OCI-LY1 (cell line): ENCODE measurements around the gene LSM2.

Experiments
- H2AFZ ChIP-seq: fragments of 200-600 bp; sonication (generic), shearing (Covaris generic); 2 replicates; pipeline ENCODE4 v1.6.0; 2014; ENCODE audit warnings: antibody characterized with exemption, mild to moderate bottlenecking, low read length
- H3F3A ChIP-seq: fragments of 200-600 bp; sonication (generic), shearing (Covaris generic); 2 replicates; pipeline ENCODE4 v1.6.0; 2014; ENCODE audit warnings: mild to moderate bottlenecking, antibody characterized with exemption, low read length, moderate library complexity; ENCODE audit not compliant: insufficient read depth
- H3K27ac ChIP-seq: fragments of 200-600 bp; sonication (generic); 2 replicates; pipeline ENCODE4 v1.5.1; 2014; ENCODE audit warnings: low read length, mixed run types, mild to moderate bottlenecking, low read depth; ENCODE audit not compliant: poor library complexity, severe bottlenecking
- H3K27me3 ChIP-seq: fragments of 200-600 bp; sonication (generic); 2 replicates; pipeline ENCODE4 v1.6.0; 2014; ENCODE audit warnings: antibody characterized with exemption, mild to moderate bottlenecking, low read length, moderate library complexity; ENCODE audit not compliant: insufficient read depth
- H3K36me3 ChIP-seq: fragments of 200-600 bp; sonication (generic); 2 replicates; pipeline ENCODE4 v1.6.1; 2014; ENCODE audit warnings: mild to moderate bottlenecking, antibody characterized with exemption, low read length, moderate library complexity, mixed read lengths; ENCODE audit not compliant: insufficient read depth
- H3K4me1 ChIP-seq: fragments of 200-600 bp; sonication (generic); 2 replicates; pipeline ENCODE4 v1.5.1; 2014; ENCODE audit warnings: mild to moderate bottlenecking, low read length, moderate library complexity; ENCODE audit not compliant: insufficient read depth, severe bottlenecking
- H3K4me2 ChIP-seq: fragments of 200-600 bp; sonication (generic), shearing (Covaris generic); 2 replicates; pipeline ENCODE4 v1.6.1; 2014; ENCODE audit warnings: low read length
- H3K4me3 ChIP-seq: fragments of 200-600 bp; sonication (generic); 2 replicates; pipeline ENCODE4 v1.5.1; 2014; ENCODE audit warnings: low read length, low read depth, mild to moderate bottlenecking, mixed read lengths; ENCODE audit not compliant: poor library complexity, severe bottlenecking
- H3K79me2 ChIP-seq: fragments of 200-600 bp; shearing (Covaris generic); 2 replicates; pipeline ENCODE4 v1.6.1; 2016; ENCODE audit warnings: mixed run types, low read length, mixed read lengths; ENCODE audit not compliant: insufficient read depth
- H3K9ac ChIP-seq: fragments of 200-600 bp; sonication (generic), shearing (Covaris generic); 2 replicates; pipeline ENCODE4 v1.6.1; 2014; ENCODE audit warnings: mild to moderate bottlenecking, low read length, mixed read lengths
- H3K9me2 ChIP-seq: fragments of 200-600 bp; sonication (generic), shearing (Covaris generic); 2 replicates; pipeline ENCODE4 v1.6.1; 2014; ENCODE audit warnings: low read depth, mild to moderate bottlenecking, low read length, mixed read lengths
- H3K9me3 ChIP-seq: fragments of 200-600 bp; shearing (Covaris generic); 2 replicates; pipeline ENCODE4 v1.6.1; 2014; ENCODE audit warnings: low read length, mixed read lengths
- H4K20me1 ChIP-seq: fragments of 200-600 bp; sonication (generic), shearing (Covaris generic); 2 replicates; pipeline ENCODE4 v1.6.0; 2016; ENCODE audit warnings: mild to moderate bottlenecking, low read length; ENCODE audit not compliant: insufficient read depth
- EZH2 ChIP-seq: fragments of 200-600 bp; sonication (generic), shearing (Covaris generic); IDR thresholded peaks from 2 replicates; pipeline ENCODE4 v1.8.0; 2017; ENCODE audit warnings: borderline replicate concordance, mixed run types, mild to moderate bottlenecking, antibody characterized with exemption, low read length, moderate library complexity, mixed read lengths
- TF ChIP-seq, protein P1 (sequence below): fragments of 200-600 bp; sonication (generic), shearing (Covaris generic); IDR thresholded peaks from 2 replicates; pipeline ENCODE4 v1.5.1; 2017; ENCODE audit warnings: mild to moderate bottlenecking, antibody characterized with exemption, low read length, moderate library complexity, mixed read lengths

LSM2 gene

DNA sequence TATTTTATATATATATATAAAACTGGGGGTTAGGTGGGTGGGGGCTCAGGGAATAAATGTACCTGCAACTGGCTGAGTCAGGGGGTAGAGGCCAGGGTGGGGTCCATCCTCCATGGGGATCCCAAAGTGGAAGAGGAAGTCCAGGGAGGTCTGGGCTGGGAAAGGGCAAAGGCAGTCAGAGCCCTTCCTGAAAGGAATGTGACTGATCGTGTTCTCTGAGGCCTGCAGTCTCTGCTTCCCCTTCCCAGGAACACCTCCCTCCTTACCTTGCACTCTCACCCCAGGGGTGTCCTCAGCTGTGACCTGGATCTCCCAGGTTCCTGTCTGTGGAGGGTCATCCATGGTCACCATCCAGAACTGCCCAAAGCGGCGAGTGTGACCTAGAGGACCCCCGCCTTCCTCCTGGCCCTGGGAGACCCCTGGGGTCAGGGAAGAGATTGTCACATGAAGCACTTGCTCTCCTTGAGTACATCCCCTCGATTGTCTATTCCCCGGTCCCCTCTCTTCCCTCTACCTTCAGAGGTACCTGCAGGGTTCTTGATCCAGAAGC is 39.6 kb downstream of the LSM2 start:
- no peak for TF ChIP-seq EZH2
- TF ChIP-seq, protein P1, sequence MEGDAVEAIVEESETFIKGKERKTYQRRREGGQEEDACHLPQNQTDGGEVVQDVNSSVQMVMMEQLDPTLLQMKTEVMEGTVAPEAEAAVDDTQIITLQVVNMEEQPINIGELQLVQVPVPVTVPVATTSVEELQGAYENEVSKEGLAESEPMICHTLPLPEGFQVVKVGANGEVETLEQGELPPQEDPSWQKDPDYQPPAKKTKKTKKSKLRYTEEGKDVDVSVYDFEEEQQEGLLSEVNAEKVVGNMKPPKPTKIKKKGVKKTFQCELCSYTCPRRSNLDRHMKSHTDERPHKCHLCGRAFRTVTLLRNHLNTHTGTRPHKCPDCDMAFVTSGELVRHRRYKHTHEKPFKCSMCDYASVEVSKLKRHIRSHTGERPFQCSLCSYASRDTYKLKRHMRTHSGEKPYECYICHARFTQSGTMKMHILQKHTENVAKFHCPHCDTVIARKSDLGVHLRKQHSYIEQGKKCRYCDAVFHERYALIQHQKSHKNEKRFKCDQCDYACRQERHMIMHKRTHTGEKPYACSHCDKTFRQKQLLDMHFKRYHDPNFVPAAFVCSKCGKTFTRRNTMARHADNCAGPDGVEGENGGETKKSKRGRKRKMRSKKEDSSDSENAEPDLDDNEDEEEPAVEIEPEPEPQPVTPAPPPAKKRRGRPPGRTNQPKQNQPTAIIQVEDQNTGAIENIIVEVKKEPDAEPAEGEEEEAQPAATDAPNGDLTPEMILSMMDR, result no peak
- H2AFZ ChIP-seq, result no peak overlapping the region
- H3K27me3 ChIP-seq, result no peaks in the 10 kb centered on the region
- no peaks in the 10 kb centered on the region for H4K20me1 ChIP-seq
- H3K4me2 ChIP-seq, result no peak overlapping the region
- no peak overlapping the region for H3K9ac ChIP-seq
- no peaks in the 10 kb centered on the region for H3K79me2 ChIP-seq
- no peaks in the 10 kb centered on the region for H3F3A ChIP-seq
- no peaks in the 10 kb centered on the region for H3K4me1 ChIP-seq
- H3K9me2 ChIP-seq, result no peaks in the 10 kb centered on the region
- no peak overlapping the region for H3K4me3 ChIP-seq
- no peak overlapping the region for H3K27ac ChIP-seq
- no peaks in the 10 kb centered on the region for H3K9me3 ChIP-seq
- peaks cover 26% of the 10 kb centered on the region for H3K36me3 ChIP-seq

- H4K20me1 ChIP-seq, result no peaks in the 10 kb centered on the region
- H3K27ac ChIP-seq, result no peak overlapping the region
- no peaks in the 10 kb centered on the region for H3F3A ChIP-seq
- H3K4me1 ChIP-seq, result no peaks in the 10 kb centered on the region
- no peak overlapping the region for H3K4me3 ChIP-seq
- no peaks in the 10 kb centered on the region for H3K79me2 ChIP-seq
- H2AFZ ChIP-seq, result no peak overlapping the region
- H3K27me3 ChIP-seq, result no peaks in the 10 kb centered on the region
- no peak overlapping the region for H3K9ac ChIP-seq
- H3K9me3 ChIP-seq, result no peaks in the 10 kb centered on the region
- no peak overlapping the region for H3K4me2 ChIP-seq
- TF ChIP-seq EZH2, result no peak
- TF ChIP-seq, protein P1, result no peak
- H3K36me3 ChIP-seq, result peaks cover 36% of the 10 kb centered on the region
- no peaks in the 10 kb centered on the region for H3K9me2 ChIP-seq
Measured at GRCh38 chr6:31765910-31766794, 40.6 kb downstream of the LSM2 start.

DNA sequence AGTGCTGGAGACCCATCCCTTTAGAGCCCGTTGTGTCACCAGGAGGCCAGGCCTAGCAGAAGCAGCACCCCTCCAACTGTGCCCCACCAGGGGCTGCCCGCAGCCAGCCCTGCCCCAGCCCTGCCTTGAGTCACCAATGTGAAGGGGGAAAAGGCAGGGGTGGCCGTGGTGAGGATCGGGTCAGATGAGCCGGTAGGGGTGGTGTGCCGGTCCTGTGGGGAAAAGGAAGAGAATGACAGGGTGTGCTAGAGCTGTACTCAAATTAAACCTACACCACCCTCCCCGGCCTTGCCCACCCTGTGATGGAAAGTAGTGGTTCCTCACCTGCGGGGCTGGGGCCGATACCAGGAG is 41.2 kb downstream of the LSM2 start:
- no peak overlapping the region for H3K9ac ChIP-seq
- no peaks in the 10 kb centered on the region for H3K9me2 ChIP-seq
- H3K4me3 ChIP-seq, result no peak overlapping the region
- no peak overlapping the region for H3K27ac ChIP-seq
- H3K79me2 ChIP-seq, result no peaks in the 10 kb centered on the region
- H4K20me1 ChIP-seq, result no peaks in the 10 kb centered on the region
- peaks cover 42% of the 10 kb centered on the region for H3K36me3 ChIP-seq
- no peak overlapping the region for H3K4me2 ChIP-seq
- H3K4me1 ChIP-seq, result no peaks in the 10 kb centered on the region
- TF ChIP-seq, protein P1, result no peak
- no peak for TF ChIP-seq EZH2
- H3F3A ChIP-seq, result no peaks in the 10 kb centered on the region
- no peaks in the 10 kb centered on the region for H3K27me3 ChIP-seq
- H2AFZ ChIP-seq, result no peak overlapping the region
- no peaks in the 10 kb centered on the region for H3K9me3 ChIP-seq
